GM19455 (cell line): Measurements from ENCODE around the gene KEL.
"Not testable (repeated sequence)": the region's sequence is repeated elsewhere in the genome, so short reads cannot be mapped to it uniquely, and the experiment has no call there.

Experiments used
- ATAC-seq: cut with Tn5 transposase; IDR thresholded peaks from one replicate; pipeline ENCODE4 v1.9.1; 2021; ENCODE audit not compliant: unreplicated experiment

KEL gene

GRCh38 chr7:142961973-142962926 is at the start of gene KEL:
Gene KEL (minus strand): TSS chr7:142962363. CDS start chr7:142962206, 157 bp downstream.
- ATAC-seq = no peak

GRCh38 chr7:143008007-143008901 is 46.1 kb upstream of the KEL start:
- ATAC-seq = peak; percentile 91

DNA sequence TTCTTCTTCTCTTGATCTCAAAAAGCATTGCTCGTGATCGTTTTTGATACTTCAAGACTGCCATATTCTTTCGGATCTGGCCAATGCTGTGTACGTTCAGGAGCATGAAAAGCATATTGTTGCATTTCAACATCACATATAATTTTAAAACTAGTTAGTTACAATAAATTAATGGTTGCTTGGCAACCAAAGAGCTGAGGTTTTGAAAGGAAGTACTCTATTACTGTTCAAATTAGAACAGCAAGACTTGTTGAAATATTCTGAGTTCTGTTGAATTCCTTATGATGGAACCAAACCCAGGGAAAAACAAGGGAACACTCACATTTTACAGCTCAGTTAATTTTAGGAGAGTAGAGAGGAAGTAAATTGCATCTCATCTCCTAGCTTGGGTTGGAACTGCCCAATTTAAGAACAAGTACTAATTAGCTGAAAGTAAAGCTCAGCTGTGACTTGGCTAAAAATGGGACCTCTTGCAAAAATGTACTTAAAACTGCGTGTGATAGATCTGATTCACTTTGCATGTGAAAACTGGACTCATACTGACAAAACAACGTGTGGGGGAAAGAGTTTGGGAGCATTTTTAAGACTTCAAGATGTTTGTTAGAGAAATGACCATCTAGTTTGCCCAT is 43.6 kb upstream of the KEL start:
- no peak for ATAC-seq

DNA sequence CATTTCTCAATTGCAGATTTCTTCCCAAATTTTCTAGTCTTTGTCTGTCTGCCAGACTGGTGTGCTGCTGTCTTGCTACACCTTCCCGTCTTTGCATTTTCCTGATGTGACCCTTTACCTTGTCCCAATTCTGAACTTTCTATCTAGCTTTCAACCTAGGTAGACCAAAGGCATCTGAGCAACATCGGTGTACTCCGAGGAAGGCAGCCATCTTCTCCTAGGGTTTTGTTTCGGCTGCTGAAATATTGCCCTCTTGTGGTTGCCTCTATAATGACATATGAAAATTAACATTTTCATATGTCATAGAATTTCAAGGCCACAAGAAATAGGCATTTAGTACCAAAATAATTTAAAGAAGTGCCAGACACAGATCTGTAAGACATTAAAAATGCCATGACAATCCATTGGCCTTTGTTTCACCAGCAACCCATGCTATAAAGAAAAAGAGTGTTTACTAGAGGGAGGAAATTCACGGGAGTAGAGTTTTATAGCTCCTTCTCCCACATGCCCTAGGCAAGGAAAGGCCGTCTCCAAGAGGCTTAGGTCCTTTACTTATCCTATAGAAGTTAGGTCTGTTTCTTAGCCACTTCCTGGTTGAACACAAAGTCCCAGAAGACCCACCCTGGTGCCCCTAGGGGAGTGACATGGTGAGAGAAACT is 41.4 kb upstream of the KEL start:
- peak; percentile 60 for ATAC-seq

DNA sequence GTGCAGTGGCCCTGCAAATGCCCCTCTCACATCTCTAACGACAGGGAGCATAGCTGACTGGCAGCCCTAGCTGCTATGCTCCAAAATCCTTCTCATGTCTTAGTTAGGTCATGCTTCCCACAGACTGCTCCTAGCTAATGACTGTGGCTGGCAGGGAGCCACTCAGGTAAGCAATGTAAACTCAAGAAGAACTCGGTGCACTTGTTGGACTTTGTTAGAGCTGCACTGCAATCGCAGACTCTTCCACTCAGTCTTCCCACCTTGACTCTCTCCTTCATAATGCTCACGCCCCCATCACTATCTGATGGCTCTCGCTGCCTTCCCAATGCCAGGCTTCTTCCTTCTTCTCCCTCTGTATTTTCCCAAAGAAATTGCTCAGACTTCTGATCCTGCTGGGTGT is 40.7 kb upstream of the KEL start:
- no peak for ATAC-seq

GRCh38 chr7:143002106-143002505 is 39.9 kb upstream of the KEL start:
- ATAC-seq = no peak

GRCh38 chr7:143000648-143001047 is 38.5 kb upstream of the KEL start:
- no peak for ATAC-seq

- no peak for ATAC-seq
These were observed 37.6 kb upstream of the KEL start for GRCh38 chr7:142999793-143000192.

- no peak for ATAC-seq
These were observed 36.8 kb upstream of the KEL start for GRCh38 chr7:142998966-142999365.

GRCh38 chr7:142997456-142997989 is 35.4 kb upstream of the KEL start:
- no peak for ATAC-seq

DNA sequence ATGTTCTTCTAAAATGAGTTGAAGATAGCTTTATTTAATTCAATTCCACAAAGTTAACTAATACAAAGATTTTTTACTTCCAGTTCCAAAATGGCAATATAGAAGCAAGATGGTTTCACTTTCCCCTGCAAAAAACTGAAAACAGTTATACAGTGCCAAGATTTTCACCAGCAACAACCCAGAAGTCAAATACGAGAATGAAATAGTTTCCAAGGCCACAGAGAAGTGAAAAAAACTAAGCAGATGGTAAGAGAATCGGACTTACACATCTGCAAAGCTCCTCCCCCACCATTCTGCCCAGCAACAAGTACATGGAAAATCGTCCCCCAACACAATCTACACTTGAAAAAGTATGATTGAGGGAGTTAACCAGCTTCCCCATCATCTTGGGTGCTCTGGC is 30.3 kb upstream of the KEL start:
- no peak for ATAC-seq

DNA sequence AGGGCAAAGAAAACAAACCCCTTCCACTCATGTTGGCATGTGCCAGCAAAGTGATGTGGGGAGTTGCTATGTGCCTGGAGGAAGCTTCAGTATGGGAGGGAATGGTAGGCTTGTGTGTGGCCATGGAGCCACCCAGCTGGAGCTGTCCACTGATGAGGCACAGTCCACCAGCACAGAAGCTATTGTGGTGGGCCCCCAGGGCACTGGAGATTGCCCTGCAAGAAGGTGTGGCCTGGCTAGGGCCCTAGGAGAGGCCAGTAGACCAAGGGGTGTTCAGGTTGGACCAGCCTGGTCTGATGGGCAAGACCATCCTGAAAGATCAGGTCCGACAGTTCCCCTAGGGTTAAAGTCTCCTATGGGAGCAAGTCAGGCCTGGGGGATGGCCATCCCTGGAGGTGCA is 22.1 kb upstream of the KEL start:
- no peak for ATAC-seq

DNA sequence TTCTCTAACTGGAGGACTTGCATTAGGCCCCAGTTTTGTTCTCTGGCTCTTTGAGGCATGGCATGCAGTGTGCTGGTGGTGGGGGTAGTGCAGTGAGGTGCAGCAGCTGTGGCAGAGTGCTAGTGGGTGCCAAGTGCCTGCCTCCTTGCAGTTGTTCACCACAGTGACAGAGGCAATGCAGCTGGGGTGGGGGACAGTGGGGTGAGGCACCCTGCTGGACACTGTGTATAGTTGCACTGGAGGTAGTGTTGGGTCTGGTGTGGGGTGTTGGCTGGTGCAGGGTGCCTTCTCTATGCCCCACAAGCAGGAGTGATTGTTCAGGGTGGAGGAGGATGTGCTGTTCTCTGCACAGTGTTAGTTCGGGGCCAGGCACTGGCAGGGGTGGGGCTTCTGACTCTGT is 21.7 kb upstream of the KEL start:
- ATAC-seq = no peak

DNA sequence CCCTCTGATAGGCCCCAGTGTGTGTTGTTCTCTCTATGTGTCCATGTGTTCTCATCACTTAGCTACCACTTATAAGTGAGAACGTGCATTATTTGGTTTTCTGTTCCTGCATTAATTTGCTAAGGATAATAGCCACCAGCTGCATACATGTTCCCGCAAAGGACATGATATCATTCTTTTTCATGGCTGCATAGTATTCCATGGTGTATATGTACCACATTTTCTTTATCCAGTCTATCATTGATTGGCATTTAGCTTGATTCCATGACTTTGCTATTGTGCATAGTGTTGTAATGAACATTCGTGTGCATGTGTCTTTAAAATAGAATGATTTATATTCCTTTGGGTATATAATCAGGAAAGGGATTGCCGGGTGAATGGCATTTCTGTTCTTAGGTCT is 16.2 kb upstream of the KEL start:
- ATAC-seq = not testable (repeated sequence)

- no peak for ATAC-seq
These were observed 12.5 kb upstream of the KEL start for GRCh38 chr7:142974626-142975025.

GRCh38 chr7:142969183-142969582 is 7.0 kb upstream of the KEL start:
- ATAC-seq = no peak

DNA sequence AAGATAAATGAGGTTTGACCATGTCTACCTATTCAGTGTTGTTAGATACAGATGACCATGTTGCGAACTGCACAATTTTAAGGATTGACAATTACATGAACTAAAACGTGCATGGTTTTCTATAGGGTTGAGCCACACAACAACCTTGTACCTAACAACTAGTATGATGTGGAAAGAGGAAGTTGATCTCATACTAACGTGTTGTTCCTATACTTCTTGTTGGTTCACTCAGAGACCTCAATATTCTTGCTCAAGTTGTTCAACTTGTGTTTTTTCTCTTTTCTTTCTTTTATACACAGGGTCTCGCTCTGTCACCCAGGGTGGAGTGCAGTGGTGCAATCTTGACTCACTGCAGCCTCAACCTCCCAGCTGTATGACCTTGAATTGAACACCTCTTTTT is 6.1 kb upstream of the KEL start:
- no peak for ATAC-seq

GRCh38 chr7:142964502-142965246 is 2.5 kb upstream of the KEL start:
- no peak for ATAC-seq

DNA sequence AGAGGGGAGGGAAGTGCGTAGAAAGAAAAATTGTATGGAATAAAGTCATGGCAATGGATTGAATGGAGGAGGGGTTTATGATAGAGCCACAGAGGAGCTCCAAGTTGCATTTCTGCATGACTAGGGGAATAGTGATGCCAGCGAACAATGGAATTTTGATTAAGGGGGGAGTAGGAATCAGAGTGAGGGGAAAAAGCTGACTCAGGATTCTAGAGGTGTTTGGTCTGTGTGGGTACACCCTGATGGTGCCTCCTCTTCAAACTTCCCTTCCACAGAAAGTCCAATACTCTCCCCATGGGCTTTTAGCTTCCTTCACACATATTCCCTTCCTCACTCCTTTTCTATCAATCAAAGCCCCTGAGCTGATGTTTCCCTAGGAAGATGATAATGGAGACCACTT is 1.8 kb upstream of the KEL start:
- no peak for ATAC-seq

DNA sequence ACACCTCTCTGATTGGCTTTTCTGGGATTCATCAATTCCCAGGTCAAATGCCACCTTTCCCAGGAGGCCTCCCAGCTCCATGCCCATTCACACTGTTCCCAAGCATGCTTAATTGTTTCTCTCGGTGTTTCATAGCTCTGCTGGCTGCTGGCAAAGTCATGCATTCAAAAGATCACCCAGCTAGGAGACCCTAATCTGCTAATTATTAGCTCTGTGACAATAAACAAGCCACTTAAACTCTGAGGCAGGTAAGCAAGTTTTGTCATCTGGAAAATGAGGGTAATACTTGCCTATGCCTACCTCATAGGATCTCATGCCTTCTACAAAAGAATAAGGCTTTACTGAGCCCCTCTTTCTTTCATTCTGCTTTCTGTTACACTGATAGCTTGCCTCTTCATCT is 828 bp upstream of the KEL start:
- ATAC-seq = no peak
